ENCODE results near the gene LHFPL6. TPM values are rescaled to one million over a fixed set of nuclear protein-coding genes. Genes with fewer than 3 reads are reported as not detected.
"Not testable (repeated sequence)": the region's sequence is repeated elsewhere in the genome, so short reads cannot be mapped to it uniquely, and the experiment has no call there.

Gene LHFPL6
- total RNA-seq, 1 experiment from 2014 or later: 16.9 TPM

DNA sequence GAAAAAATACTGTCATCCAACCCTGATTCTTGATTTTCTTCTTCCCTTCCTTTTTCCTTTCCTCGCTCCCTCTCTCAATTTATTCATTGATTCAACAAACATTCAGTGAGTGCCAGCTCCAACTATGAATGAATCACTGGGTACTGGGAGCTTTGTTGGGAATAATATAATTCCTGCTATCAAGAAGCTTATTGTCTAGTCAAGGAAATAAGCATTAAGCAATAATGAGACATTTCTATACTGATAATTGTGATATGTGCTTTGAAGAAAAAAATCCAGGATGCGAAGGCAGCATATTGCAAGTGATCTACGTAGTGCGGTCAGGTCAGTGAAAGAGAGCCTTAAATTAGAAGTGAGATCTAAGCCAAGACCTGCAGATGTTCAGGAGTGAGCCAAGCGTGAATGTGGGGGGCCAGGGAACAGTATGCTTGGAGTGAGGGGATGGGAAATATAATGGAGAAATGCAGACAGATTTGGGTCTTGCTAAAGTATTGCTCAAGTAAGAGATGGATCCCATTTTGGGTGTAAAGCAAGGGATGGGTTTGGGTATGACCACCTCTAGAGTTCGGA, 253.5 kb downstream of the LHFPL6 start:
- no peak for DNase-seq (ENCODE audit: low spot score)

DNA sequence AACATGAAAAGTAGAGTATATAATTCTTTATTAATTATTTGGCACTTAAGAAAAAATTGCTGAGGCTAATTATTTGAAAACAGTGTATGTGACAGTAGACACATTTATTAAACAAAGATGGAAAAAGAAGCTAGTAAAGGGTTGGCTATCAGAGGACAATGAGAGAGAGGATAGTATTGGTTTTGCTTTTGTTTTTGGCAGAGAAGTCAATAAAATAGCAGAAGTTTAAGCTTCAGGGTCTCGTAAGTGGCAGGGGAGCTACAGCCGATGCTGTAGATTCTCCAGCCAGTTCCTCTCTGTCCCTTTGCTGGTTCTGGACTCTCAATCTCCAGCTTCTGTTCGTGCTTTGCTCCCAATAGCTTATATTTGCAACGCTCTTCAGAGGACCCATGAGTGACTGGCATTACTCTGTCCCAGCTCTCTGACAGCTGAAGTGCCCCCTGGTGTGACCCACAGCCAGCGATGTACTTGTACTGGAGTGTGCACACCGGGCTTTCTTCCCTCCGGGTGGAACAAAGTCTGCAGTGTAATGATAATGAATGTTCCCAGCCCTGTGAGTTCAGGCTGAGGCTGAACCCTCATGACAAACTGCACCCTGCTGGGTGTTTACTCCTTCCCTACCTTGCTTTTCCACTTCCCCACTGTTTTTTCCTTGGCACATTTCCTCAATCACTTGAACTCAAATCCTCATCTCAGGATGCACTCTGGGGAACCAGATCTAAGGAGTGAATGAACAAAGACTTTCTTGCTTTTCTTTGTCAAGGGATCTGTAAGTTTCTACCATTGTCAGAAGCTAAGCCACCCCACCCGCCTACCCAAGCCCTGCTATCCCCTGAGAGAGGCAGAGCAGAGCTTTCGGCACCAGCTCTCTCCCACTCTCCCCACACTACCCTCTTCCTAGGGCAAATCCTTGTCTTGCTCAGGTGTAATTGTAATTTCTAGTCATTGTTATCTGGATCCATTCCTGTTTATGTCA, 254.8 kb downstream of the LHFPL6 start:
- no peak for DNase-seq (ENCODE audit: low spot score)

DNA sequence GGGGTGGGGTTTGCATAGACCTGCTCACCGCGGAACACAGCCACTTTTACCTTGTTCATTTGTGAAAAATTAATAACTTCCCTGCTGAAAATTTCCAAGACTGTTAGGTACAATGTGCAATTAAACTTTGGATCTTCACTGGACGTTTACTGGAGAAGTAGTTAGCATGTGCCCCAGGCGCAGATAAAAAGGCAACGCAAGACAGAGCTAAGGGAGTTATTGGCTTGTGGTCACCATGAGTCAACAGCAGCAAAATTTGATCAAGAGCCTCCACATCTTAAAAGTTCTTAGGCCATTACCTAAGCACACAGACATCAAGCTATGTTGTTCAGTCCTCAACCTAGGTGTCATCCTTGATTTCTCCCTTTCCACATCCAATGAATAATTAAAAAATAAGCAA, 257.0 kb downstream of the LHFPL6 start:
- DNase-seq (ENCODE audit: low spot score): no peak

DNA sequence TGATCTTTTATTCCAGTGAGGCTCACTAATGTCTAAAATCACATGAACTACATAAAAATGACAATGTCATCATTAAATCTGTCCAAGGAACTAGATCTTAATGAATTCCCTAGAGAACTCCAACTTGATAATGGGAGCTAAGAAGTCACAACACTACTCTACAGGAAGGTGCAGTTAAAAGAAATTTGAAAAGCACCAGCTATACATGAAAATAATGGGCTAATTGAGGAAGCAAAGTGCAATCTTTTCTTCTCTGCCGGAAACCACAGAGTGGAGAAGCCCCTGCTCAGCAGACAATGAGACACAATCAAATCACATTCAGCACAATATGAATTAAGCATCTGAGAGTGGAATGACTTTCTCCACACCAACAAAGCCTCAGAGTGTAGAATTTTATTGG, 261.7 kb downstream of the LHFPL6 start:
- DNase-seq (ENCODE audit: low spot score): no peak

DNA sequence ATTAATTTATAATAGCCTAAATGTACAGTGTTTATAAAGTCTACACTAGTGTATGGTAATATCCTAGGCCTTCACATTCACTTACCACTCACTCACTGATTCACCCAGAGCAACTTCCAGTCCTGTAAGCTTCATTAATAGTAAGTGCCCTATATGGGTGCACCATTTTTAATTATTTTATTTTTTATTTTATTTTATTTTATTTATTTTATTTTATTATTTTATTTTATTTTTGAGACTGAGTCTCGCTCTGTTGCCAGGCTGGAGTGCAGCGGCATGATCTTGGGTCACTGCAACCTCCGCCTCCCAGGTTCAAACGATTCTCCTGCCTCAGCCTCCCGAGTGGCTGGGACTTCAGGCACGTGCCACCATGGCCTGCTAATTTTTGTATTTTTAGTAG, 264.9 kb downstream of the LHFPL6 start:
- DNase-seq (ENCODE audit: low spot score): not testable (repeated sequence)

DNA sequence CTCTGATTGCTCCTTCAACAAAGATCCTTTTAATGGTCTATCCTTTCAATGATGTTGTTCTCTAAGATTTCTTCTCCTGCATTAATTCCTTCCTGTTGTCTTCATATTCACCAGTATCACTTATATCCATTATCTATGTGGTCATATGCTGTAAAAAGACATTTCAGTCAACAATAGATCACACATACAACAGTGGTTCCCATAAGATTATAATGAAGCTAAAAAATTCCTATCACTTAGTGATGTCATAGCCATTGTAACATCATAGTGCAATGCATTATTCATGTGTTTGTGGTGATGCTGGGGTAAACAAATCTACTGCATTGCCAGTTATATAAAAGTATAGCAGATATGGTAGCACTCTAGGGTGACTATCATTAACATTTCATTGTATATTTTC, 266.1 kb downstream of the LHFPL6 start:
- no peak for DNase-seq (ENCODE audit: low spot score)

DNA sequence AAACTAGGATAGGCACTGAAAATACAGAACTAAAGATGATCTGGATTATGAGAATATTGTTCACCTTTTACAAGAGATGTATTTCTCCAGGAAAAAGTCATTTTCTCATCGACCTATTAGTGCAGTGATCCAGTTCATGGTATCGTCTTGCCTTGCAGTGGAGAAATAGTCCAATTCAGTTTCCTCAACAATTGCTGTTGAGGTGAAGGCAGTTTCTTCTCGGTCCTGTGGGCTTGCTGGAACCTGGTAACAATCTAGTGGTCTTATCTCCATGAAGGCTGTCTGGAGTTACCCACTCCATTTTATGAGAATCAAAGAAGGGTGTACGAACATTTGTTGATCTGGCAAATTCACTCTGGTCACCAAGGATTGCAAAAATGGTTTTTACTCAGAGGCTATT, 266.8 kb downstream of the LHFPL6 start:
- no peak for DNase-seq (ENCODE audit: low spot score)

DNA sequence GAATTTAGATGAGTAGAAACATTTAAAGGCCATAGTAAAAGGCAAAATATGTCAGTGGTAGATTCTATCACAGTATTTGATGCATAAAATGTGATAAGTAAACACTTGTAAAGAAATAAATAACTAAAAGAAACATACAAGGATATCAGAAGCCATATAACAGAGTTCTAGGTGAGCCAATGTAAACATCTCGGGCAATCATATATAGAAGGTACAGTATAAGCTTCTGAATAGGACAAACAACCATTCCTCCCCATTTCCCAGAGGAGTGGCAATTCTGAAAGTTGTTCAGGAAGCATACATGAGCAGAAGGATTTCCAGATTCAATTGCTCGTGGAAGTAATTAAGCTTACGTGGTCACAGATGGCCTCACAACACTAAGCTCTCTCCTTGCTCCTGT, 267.3 kb downstream of the LHFPL6 start:
- no peak for DNase-seq (ENCODE audit: low spot score)

DNA sequence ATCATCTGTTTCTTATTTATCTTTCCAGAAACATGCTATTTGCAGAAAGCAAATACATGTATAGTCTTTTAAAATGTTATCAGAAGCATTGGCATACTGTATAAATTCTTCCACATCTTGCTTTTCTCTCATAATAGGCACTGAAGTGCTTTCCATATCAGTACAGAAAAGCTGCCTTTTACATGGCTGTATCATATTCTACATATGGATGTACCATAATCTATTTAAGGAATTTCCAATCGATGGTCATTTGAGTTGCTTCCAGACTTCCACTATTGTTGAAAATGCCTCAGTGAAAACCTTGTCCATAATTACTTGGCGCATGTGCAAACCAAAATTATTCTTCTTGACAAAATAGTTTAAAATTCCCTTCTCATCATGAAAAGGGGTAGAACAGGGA, 272.5 kb downstream of the LHFPL6 start:
- no peak for DNase-seq (ENCODE audit: low spot score)

DNA sequence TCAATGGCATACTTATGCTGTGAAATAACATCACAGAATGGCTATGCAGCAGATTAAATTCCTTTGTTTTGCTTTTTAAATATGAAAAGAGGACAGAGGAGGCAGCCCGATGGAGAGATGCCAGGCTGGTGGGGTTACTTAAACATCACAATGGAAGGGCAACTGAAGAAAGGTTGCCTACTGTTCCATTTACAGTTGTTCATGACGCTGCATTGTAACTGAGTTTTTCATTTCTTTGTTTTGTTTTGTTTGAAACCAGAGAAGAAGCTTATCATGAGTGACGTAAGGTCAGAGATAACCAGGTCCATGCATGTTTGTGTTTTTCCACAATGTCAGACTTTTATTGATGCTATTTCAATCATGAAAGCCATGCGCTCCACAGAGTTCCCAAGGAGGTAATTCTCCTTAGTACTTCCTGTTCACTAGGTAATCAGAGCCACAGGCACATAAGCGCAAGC, 273.8 kb downstream of the LHFPL6 start:
- DNase-seq (ENCODE audit: low spot score): no peak

DNA sequence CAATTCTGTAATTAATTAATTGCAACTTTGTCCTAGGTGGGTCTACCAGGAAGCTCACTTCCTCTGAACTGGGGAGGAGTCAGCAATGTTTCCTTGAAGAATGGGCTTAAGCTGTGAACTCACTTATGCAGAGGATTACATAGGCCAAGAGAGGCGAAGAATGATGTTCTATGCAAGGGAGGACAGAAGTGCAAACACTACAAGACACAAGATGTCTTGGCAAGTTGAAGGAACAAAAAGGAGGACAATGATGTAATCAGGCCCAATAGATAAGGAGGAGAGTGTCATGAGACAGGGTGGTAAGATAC, 275.9 kb downstream of the LHFPL6 start:
- DNase-seq (ENCODE audit: low spot score): no peak

DNA sequence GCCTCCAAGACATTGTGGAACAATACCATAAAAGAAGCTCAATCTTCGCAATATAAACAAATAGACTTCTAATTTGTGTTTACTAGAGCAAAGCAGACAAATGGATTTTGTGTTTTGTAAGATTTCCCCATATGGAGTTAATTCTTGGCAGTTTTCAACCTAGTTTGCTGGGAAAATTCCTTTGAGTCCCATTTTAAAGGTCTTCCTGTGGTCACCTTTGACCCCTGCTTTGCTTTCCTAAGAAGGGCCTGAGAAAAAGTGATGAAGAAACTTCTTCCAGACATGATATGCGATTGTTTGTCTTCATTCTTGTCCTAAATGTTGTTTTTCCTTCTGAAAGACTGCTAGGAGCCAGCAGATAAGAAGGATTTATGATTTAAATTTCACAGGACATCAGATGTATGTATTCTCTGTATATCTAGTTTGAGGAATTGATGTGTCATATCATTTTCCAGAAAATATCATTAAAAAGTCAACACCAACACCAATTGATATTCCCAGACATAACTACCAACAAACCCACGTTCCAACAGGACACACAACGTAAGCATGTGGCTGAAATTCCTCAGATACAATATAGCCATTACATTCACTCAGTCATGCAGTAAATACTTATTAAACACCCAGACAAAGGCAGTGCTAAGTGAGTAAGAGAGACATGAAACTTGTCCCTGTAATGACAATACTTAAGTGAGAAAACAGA, 276.4 kb downstream of the LHFPL6 start:
- DNase-seq (ENCODE audit: low spot score): no peak

DNA sequence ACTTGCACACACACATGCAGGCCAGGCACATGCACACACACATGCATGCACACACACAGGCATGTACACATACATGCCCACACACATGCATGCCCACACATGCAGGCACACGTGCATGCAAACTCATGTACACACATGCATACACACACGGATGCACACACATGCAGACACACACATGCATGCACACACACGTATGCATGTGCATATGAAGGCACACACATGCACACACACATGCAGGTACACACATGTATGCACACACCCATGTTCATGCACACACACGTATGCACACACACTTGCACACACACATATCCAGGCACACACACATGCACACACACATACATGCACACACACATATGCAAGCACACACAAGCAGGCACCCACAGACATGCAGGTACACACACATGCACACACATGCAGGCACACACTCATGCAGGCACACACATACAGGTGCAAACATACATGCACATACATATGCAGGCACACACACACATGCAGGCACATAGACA, 278.1 kb downstream of the LHFPL6 start:
- DNase-seq (ENCODE audit: low spot score): no peak

DNA sequence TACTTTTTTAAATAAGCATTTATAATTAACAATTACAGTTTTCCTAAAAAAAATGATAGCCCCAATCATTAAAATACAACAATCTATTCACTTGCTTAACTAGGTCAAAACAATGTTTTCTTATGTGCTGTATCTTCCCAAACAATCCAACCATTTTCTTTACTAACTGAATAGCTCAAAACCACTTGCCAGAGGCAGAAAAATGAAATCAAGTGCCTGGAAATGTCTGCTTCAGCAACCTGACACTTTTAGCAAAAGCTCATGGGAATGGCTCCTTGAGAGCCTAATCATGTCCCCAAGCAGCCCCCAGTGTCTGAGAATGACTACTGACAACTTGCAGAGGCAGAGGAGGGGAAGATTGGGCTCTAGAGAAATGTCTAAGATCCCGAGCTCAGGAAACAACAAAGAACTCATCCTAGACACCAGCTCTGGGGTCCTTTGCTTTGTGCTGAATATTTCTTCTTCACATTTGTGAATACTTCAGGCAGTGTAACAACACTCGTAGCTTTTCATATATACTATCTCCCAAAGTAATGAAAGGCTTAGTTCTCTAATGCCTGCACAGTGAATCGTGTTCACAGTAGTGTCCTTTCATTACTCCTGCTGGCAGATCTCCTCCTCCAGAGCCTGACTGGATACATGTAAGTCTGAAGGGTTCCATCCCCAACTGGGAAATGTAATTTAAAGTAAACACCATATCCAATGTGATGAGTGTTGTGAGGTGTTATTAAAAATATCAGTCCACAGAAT, 280.0 kb downstream of the LHFPL6 start:
- DNase-seq (ENCODE audit: low spot score): no peak

DNA sequence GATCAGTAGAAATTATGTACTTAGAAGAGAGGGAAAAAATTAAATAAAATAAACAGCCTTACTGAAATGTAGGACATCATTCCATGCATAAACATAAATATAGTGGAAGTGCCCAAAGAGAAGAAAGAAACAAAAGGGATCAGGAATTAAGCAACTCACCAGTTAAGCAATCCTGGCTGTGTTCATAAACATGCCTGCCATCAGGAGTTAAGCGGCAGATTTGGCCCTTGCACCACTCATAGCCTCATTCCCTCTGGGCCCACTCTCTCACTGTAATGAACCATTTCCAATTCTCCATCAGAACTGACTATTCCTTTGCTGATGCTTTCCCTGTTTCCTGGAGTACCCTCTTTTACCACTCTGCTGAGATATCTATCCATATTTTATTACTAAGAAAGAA, 281.4 kb downstream of the LHFPL6 start:
- DNase-seq (ENCODE audit: low spot score): no peak

DNA sequence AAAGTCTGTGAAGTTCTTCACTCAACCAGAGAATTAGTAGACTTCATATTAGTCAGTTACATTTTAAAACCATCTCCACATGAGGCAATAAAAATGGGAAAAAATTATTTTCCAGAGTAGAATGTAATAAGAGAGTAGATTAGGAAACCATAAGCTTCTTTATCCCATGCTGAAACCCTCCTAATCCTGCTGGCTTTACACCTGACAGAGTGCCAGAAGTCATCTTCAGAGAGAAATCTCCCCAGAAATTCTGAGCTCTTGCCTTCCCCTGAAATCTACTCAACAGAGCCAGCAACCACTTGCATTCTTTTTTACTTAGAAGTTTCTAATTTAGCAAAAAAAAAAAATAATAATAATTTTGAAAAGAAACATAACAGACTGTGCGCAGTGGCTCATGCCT, 284.8 kb downstream of the LHFPL6 start:
- DNase-seq (ENCODE audit: low spot score): no peak

DNA sequence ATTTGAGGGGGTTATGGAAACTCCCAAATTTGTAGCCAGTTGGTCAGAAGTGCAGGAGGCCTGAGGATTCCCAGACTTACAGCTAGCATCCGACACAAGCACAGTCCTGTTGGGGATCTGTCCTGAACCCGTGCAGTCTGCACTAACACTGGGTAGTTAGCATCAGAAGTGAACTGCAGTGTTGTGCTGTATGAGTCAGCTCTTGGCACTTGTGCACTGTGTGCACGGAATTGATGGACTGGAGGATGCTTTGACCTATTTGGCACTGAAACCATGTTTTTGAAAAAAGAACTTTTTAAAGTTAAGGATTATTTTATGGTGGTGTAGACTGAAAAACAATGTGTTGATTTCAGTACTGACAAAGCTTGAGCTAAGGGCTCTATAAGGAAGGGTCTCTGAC, 285.7 kb downstream of the LHFPL6 start:
- DNase-seq (ENCODE audit: low spot score): peak; percentile 3

DNA sequence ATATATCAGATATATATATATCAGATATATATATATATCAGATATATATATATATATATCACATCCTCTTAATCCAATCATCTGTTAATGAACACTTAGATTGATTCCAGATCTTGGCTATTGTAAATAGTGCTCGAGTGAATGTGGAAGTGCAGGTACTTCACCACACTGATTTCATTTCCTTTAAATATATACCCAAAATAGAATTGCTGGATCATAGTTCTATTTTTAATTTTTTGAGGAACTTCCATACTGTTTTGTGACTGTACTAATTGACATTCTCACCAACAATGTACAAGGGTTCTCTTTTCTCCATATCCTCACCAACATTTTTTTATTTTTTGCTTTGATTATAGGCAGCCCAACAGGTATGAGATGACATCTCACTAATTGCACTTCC, 287.2 kb downstream of the LHFPL6 start:
- no peak for DNase-seq (ENCODE audit: low spot score)

DNA sequence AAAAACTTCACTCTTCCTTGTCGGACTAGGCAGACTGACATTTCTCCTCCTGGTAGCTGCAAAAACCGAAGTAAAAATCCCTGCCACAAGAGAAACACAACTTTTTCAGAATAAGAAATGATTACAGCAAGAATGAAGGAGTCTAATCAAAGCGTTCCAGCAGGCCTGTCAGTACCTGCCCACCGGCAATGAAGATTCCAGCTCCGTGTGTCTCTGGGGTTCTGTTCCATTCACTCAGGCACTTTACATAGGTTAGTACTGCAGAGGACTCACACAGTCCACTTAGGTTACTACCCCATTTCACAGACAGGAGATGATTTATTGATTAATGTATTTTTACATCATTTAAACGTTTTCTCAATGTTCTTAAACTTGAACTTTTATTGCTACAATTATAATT, 289.3 kb downstream of the LHFPL6 start:
- DNase-seq (ENCODE audit: low spot score): no peak

DNA sequence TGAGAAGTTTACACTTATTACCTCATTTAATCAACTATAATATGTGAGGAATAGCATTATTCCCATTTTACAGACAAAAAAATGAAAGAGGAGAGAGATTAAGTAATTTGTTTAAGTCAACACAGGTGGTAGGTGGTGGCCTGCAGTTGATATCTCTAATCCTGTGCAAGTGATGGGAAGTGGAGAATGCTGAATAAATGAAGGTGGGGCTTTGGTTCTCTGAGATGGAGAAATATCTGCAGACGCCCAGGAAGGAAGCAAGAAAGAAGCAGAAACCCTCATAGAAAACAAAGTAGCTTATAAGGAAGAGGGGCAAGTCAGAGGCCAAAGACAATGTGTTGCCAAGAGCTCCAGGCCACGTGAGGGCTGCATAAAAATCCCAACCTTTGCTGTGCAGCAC, 290.4 kb downstream of the LHFPL6 start:
- no peak for DNase-seq (ENCODE audit: low spot score)

DNA sequence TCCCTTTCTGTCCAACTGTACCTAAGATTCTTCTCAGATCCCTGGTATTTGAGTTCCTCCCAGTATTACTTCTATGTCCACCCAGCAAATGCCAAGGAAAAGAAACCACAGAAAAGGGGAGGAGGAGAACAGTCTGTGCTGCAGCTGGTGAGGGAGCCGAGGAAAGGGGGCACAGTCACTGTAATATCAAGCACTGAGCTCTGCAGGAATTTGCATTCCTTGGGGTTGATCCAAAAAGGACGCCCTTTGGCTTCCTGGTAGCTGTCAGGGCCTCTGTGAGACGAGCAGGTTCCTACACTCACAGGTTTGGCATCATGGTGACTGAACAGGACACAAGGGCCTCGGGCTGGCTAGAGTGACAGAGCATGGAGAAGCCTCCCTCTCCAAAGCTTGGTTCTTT, 291.4 kb downstream of the LHFPL6 start:
- DNase-seq (ENCODE audit: low spot score): peak; percentile 11

DNA sequence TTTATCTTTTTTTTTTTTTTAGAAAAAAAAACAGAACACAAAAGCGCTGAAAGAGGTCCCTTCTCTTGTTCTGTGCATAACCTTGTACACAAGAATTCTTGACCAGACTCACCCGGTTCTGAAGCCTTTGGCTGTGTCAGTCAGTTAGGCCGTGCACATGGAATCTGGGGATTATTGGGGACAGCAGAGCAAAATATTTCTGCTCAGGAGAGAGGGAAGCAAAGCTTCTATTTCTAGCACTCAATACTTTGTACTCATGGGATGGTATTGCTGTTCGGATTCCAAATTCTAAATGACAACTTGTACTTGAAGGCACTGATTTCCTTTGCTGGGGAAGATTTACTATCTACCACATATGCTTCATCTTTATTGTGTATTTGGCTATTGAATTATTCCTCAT, 292.0 kb downstream of the LHFPL6 start:
- DNase-seq (ENCODE audit: low spot score): no peak
